ENCODE data around the gene IL36B.

IL36B gene

DNA sequence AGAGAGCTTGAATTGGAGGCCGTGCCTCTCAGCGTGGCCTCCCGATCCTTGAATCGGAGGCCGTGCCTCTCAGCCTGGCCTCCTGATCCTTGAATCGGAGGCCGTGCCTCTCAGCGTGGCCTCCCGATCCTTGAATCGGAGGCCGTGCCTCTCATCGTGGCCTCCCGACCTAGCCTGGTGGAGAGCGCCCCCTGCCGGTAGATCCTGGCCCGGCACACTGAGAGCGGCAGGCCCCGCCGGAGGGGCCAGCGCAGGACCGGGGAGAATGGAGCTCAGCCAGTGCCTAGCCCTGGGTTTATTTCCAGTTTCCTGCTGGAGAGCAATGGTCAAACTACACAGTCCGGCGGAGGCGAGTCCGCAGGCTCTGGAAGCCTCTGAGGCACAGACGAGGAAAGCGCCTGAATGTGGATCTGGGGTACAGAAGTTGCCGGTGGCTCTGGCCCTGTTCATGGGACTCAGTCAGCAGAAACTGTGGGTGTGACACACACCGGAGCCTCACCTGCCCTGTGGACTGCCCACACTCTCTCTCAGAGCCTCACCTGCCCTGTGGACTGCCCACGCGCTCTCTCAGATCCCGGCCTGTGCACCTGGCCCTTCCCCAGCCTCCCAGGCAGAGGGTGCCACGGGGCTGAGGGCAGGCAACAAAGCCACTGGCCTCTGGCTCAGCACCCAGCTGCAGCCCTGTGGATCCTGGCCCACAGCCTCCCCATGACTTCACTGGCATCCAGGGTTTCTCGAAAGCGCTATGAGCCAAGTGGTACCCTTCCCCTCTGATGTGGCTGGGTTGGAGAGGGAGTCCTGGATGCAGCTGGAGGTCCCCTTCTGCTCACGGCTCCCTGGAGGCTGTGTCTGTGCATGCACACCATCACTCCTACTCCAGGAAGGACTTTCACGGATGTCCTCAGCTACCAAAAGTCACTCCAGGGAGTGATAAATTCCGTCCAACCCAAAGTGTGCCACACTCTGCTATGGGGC is 1.5 kb downstream of the IL36B start:
- no peak for DNase-seq

DNA sequence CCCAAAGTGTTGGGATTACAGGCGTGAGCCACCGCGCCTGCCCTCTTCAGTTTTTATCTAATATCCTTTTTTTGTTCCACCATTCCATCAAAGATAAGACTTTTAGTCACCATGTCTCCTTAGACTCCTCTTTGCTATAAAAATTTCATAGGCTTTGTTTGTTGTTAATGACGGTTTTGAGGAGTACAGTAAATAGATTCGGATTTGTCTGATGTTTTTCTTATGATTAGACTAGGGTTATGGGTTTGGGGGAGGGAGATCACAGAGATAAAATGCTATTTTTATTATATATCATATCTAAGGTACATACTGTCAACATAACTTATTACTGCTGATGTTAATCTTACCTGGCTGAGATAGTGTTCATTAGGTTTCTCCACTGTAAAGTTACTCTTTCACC is 6.2 kb downstream of the IL36B start:
- DNase-seq = no peak

- no peak for DNase-seq
Measured at GRCh38 chr2:113041871-113042270, 10.8 kb downstream of the IL36B start.

GRCh38 chr2:113039719-113040118 is 12.9 kb downstream of the IL36B start:
- DNase-seq = no peak

DNA sequence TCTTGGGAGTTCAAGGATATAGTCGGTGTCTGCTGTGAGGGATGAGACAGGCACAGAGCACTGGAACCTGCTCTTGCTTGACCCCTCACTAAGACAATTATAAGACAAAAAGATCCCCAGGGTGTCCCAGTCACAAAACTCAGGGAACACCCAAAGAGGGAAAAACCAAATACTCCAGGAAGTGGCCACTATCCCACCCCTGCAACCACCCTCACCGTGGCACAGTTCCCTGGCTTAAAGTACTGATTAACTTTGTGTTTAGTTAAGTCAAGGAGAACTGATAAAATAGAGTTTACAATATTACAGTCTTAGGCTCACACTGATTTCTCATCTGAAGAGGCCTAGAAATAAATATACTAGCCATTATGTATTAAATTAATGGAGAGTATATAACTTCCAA is 13.5 kb downstream of the IL36B start:
- DNase-seq = no peak

- DNase-seq = no peak
Measured at GRCh38 chr2:113038291-113038690, 14.4 kb downstream of the IL36B start.

DNA sequence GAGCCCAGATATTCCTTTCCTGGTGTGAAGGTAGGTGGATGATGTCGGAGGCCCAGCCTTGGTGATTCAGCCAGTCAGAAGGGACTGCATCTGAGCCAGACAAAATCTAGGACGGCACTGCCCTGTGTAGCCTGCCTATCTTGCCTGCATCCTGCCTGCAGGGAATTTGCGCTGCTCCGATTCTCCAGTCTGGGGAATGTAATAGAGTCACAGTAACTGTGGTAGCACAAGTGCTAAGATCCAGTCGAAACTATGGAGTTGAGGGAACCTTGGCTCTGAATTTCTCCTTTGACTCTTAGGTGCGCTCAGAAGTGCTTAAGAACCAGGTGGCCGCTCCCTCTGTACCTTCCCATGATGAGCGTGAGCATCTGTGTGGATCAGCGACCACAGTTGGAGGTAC is 15.9 kb downstream of the IL36B start:
- no peak for DNase-seq

- no peak for DNase-seq
Measured at GRCh38 chr2:113034016-113034415, 18.7 kb downstream of the IL36B start.

- no peak for DNase-seq
Measured at GRCh38 chr2:113032737-113033136, 19.9 kb downstream of the IL36B start.

- DNase-seq = no peak
Measured at GRCh38 chr2:113028112-113028511, 24.6 kb downstream of the IL36B start.

DNA sequence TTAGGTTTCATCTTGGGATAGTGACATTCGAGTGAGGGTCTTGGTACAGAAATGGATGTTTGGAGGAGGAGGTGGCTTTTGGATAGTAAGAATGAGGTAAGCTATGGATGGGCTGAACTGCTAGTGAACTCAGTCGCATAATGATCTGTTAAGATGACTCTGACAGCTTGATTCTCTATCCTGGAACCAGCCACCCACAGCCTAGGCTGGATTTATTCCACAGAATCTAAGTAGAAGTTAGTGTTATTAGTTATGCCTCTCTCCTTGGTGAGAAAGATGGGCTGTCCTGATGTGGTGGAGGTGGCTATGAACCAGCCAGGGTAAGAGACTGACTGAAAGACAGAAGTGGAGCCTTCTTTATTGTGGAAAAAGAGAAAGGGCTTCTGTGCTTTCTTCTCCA is 25.0 kb downstream of the IL36B start:
- no peak for DNase-seq

DNA sequence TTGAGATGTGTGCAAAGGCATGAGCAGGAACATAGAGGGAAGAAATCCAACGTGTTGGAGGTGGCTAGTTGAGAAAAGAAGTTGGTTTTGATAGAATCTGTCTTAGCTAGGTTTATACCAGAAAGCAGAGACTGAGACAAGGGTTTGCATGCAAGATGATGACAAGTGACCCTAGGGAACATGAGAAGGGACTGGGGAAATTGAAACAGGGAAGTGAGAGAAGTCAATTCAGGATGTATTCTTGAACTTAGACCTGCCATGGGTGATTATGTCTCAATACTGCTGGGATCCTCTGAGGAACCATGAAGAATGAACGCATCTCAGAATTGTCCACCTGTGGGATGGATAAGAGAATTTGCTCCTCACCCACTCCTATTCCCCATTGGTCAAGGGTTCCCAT is 26.9 kb downstream of the IL36B start:
- no peak for DNase-seq

DNA sequence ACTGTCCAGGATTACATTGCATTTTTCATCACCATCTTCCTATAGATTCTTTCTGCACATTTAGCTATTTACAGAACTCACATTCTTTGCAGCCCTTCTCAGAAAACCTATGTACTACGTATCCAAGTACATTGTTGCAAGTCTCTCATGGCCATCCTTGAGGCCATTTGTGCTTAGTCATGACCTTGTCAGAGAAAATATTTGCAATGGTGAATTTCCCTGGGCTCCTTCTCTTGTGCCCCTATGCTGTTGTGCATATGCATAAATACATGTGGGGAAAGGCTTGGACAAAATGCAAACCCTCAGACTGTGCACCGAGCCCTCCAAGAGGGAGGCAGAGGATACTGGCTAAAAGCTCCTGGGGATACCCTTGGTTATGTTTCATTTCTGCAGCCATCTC is 27.9 kb downstream of the IL36B start:
- DNase-seq = no peak

DNA sequence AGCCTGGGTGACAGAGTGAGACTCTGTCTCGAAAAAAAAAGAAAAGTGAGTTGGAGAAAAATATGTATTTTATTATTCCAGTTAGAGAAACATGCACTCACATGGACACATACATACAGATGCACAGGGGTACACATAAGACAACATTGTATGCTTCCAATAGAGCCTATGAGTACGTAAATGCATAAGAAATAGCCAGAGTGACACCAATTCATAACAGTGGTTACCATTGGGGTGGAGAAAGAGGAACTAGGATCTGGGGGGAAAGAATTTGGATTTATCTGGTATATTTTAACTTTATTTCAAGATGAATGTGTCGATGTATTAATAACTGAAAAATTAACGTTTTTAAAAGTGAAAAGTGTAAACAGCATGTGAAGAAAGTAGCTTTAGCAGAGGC is 31.4 kb downstream of the IL36B start:
- no peak for DNase-seq

DNA sequence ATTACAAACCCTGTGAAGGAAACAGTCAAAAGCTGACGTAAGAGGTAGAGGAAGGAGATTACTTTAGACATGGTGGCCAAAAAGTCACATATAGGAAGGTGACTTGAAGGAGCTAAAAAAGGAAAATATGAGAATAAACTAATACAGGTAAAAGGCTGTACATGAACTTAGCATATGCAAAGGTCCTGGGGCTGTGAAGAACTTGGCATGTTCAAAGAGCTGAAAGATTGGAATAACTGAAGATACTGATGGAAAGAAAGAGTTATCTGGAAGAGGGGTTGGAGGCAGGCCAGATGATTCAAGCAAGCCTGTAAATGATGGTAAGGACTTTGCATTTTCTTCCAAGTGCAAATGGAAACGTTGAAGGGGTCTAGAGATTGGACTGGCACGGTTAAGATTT is 34.2 kb downstream of the IL36B start:
- no peak for DNase-seq

- DNase-seq = no peak
Measured at GRCh38 chr2:113015655-113016054, 37.0 kb downstream of the IL36B start.

DNA sequence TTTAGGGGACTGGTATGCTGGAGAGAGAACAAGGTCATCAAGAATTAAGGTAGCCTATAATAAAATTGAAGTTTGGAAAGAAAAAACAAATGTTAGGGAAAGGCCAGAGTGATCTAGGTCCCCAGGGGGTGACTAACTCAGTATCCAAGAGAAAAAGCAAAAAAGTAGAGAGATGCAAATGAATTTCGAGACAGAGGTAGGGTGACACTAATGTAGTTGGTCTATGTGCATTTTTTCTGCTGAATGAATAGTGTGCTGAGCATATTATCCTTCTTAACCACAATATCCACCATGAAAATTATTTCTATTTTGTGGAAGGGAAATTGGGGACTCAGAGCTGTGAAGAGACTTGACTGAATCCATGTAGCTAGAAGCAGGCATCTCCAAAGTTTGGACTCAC is 37.6 kb downstream of the IL36B start:
- DNase-seq = no peak

- no peak for DNase-seq
Measured at GRCh38 chr2:113014067-113014466, 38.6 kb downstream of the IL36B start.

DNA sequence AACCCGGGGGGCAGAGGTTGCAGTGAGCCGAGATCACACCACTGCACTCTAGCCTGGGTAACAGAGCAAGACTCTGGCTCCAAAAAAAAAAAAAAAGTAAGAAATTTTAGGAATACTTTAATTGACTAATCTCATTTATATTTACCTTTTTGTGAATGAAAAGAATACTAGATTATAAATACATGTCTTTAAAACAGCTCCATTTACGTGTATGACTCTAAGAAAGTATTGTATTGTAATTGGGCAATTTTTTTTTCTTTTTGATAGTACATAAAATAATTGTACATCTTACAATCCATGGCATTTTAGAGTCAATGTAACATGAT is 39.4 kb downstream of the IL36B start:
- no peak for DNase-seq

DNA sequence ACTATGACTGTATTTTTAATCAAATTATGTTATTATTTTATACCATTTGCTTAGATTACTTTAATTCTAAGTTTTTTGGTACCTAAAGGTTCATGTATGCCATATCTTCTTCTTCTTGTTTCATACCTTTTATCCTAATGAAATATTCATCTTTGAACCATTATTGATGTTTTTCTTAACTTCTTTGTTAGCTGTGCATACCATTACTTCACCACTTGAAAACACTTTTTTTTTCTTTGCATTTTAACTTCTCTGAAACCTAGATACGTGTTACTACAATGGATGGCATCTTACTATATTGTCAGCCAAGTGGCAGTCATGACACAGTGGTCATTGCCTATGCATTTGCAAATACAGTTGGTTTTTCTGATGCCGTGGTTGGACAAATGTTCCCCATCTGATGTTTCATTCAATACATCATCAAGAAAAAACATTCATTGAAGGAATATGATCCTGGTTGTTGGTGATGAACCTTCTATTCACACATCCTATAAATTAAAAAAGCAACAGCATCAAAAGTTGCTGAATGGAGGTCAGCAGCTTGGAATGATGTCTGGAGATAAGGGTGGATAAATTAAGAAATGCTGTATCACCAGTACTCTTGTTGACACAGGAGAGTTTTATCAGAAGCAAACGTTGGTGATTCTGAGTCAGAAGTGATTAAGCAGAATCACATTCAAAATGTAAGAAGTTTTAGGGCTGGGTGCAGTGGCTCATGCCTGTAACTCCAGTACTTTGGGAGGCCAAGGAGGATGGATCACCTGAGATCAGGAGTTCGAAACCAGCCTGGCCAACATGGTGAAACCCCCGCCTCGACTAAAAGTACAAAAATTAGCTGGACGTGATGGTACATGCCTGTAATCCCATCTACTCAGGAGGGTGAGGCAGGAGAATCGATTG is 40.0 kb downstream of the IL36B start:
- DNase-seq = no peak

DNA sequence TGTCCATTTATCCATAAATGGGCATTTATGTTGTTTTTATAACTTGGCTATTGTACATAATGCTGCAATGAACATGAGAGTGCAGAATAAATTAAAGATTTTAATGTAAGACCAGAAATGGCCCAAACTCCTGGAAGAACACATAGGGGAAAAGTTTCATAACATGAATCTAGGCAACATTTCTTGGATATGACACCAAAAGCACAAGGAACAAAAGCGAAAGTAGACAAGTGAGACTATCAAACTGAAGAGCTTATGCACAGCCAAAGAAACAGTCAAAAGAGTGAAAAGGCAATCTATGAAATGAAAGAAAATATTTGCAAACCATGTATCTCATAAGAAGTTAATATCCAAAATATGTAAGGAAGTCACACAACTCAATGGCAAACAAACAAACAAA is 41.6 kb downstream of the IL36B start:
- DNase-seq = no peak

- DNase-seq = no peak
Measured at GRCh38 chr2:113010088-113010487, 42.6 kb downstream of the IL36B start.

- DNase-seq = no peak
Measured at GRCh38 chr2:113009622-113010021, 43.0 kb downstream of the IL36B start.

- no peak for DNase-seq
Measured at GRCh38 chr2:113007250-113007649, 45.4 kb downstream of the IL36B start.
